Activated T-cell treated with anti-CD3 and anti-CD28 coated beads, Interleukin-2, amount 50 U/mL, for 4 hours (primary cell): Measurements from ENCODE around the gene PAIP2. TPM values are rescaled to one million over a fixed set of nuclear protein-coding genes. Genes with fewer than 3 reads are reported as not detected.

Experiments
- ATAC-seq, 2 donors: fragments of 200-7000 bp; cut with Tn5 transposase; one replicate each; pipeline ENCODE4 v1.10.0; 2021
- DNase-seq: peaks from one replicate; pipeline ENCODE4 v3.0.0-alpha.2; 2020
- H3K27me3 Mint-ChIP-seq: one replicate; pipeline ENCODE4 v1.8.0; 2021; ENCODE audit warnings: low read depth, mixed read lengths
- H3K36me3 Mint-ChIP-seq: one replicate; pipeline ENCODE4 v1.8.0; 2022; ENCODE audit warnings: mixed read lengths; ENCODE audit not compliant: insufficient read depth
- H3K4me1 Mint-ChIP-seq: one replicate; pipeline ENCODE4 v1.8.0; 2021; ENCODE audit warnings: low read depth, mixed read lengths
- H3K4me3 Mint-ChIP-seq: one replicate; pipeline ENCODE4 v1.8.0; 2021; ENCODE audit warnings: mild to moderate bottlenecking, moderate library complexity, mixed read lengths
- H3K9me3 Mint-ChIP-seq: one replicate; pipeline ENCODE4 v1.8.0; 2021; ENCODE audit warnings: mixed read lengths
- total RNA-seq, 3 donors: library from RNA; stranded (reverse); gene quantifications; one replicate each; pipeline ENCODE4 v1.2.1, GENCODE V29; 2021

The PAIP2 gene
- total RNA-seq = 10 to 100 TPM; 47.0 to 59.9 (median 50.5) TPM

GRCh38 chr5:139341689-139342422 lies at the start of gene PAIP2:
Gene PAIP2, plus strand, starts transcription at chr5:139341854. Its CDS starts 21,931 bp downstream, at chr5:139363785.
- peaks cover 48% of the 10 kb centered on the region for H3K4me1 Mint-ChIP-seq

GRCh38 chr5:139293202-139293506 lies 48.5 kb upstream of the PAIP2 start:
- H3K27me3 Mint-ChIP-seq = no peaks in the 10 kb centered on the region
- H3K36me3 Mint-ChIP-seq = peaks cover 19% of the 10 kb centered on the region
- H3K4me1 Mint-ChIP-seq = peaks cover 34% of the 10 kb centered on the region
- peak overlapping the region; percentile 98 for H3K4me3 Mint-ChIP-seq
- ATAC-seq (no peak), DNase-seq (no peak)
- H3K9me3 Mint-ChIP-seq = no peaks in the 10 kb centered on the region

More at GRCh38 chr5:139341689-139342422, at the start of gene PAIP2:
- peaks cover 13% of the 10 kb centered on the region for H3K36me3 Mint-ChIP-seq
- no peaks in the 10 kb centered on the region for H3K9me3 Mint-ChIP-seq
- DNase-seq = peak; percentile 96
- ATAC-seq = peak; percentile 91 to 92
- no peaks in the 10 kb centered on the region for H3K27me3 Mint-ChIP-seq
- H3K4me3 Mint-ChIP-seq = peak within 1 kb of the TSS; percentile 100

- peak; percentile 87 to 89 for ATAC-seq
- peaks cover 40% of the 10 kb centered on the region for H3K4me1 Mint-ChIP-seq
- H3K4me3 Mint-ChIP-seq = peak within 1 kb of the TSS; percentile 98
- H3K27me3 Mint-ChIP-seq = no peaks in the 10 kb centered on the region
- peak; percentile 92 for DNase-seq
- H3K36me3 Mint-ChIP-seq = peaks cover 17% of the 10 kb centered on the region
- no peaks in the 10 kb centered on the region for H3K9me3 Mint-ChIP-seq
Observed at GRCh38 chr5:139293507-139294373, 47.9 kb upstream of the PAIP2 start, which contains the start of gene MATR3. Gene MATR3, plus strand, starts transcription at chr5:139293740. Its CDS starts 13,676 bp downstream, at chr5:139307416.

GRCh38 chr5:139294374-139295165 lies 47.1 kb upstream of the PAIP2 start:
- Mint-ChIP-seq H3K4me1 (peaks cover 48% of the 10 kb centered on the region), H3K36me3 (peaks cover 21% of the 10 kb centered on the region), H3K27me3 (no peaks in the 10 kb centered on the region), H3K4me3 (peak overlapping the region; percentile 98), H3K9me3 (no peaks in the 10 kb centered on the region)
- DNase-seq = peak; percentile 28
- peak; percentile 16 to 19 for ATAC-seq

GRCh38 chr5:139295346-139296057 lies 46.2 kb upstream of the PAIP2 start:
- Mint-ChIP-seq H3K4me1 (peaks cover 57% of the 10 kb centered on the region), H3K36me3 (peaks cover 22% of the 10 kb centered on the region), H3K27me3 (no peaks in the 10 kb centered on the region), H3K4me3 (peak overlapping the region; percentile 98), H3K9me3 (no peaks in the 10 kb centered on the region)
- DNase-seq (no peak), ATAC-seq (no peak)

- Mint-ChIP-seq H3K36me3 (peaks cover 22% of the 10 kb centered on the region), H3K27me3 (no peaks in the 10 kb centered on the region), H3K4me3 (peak overlapping the region; percentile 98), H3K9me3 (no peaks in the 10 kb centered on the region), H3K4me1 (peaks cover 64% of the 10 kb centered on the region)
- ATAC-seq (no peak), DNase-seq (no peak)
Observed at GRCh38 chr5:139296198-139296597, 45.5 kb upstream of the PAIP2 start.

- DNase-seq (no peak), ATAC-seq (no peak)
- H3K4me1 Mint-ChIP-seq = peaks cover 71% of the 10 kb centered on the region
- peak overlapping the region; percentile 98 for H3K4me3 Mint-ChIP-seq
- no peaks in the 10 kb centered on the region for H3K9me3 Mint-ChIP-seq
- no peaks in the 10 kb centered on the region for H3K27me3 Mint-ChIP-seq
- peaks cover 27% of the 10 kb centered on the region for H3K36me3 Mint-ChIP-seq
Observed at GRCh38 chr5:139296862-139297326, 44.8 kb upstream of the PAIP2 start.

- H3K27me3 Mint-ChIP-seq = no peaks in the 10 kb centered on the region
- H3K4me3 Mint-ChIP-seq = peak overlapping the region; percentile 98
- ATAC-seq (no peak), DNase-seq (no peak)
- H3K36me3 Mint-ChIP-seq = peaks cover 29% of the 10 kb centered on the region
- peaks cover 73% of the 10 kb centered on the region for H3K4me1 Mint-ChIP-seq
- no peaks in the 10 kb centered on the region for H3K9me3 Mint-ChIP-seq
Observed at GRCh38 chr5:139297439-139298133, 44.1 kb upstream of the PAIP2 start.

GRCh38 chr5:139298242-139298641 lies 43.4 kb upstream of the PAIP2 start:
- Mint-ChIP-seq H3K4me3 (peak overlapping the region; percentile 98), H3K4me1 (peaks cover 78% of the 10 kb centered on the region), H3K27me3 (no peaks in the 10 kb centered on the region), H3K9me3 (no peaks in the 10 kb centered on the region), H3K36me3 (peaks cover 29% of the 10 kb centered on the region)
- DNase-seq (no peak), ATAC-seq (no peak)

GRCh38 chr5:139299486-139299885 lies 42.2 kb upstream of the PAIP2 start:
- peak; percentile 33 to 34 for ATAC-seq
- Mint-ChIP-seq H3K27me3 (no peaks in the 10 kb centered on the region), H3K36me3 (peaks cover 29% of the 10 kb centered on the region), H3K9me3 (no peaks in the 10 kb centered on the region), H3K4me1 (peaks cover 90% of the 10 kb centered on the region), H3K4me3 (peak overlapping the region; percentile 61)
- no peak for DNase-seq

- Mint-ChIP-seq H3K36me3 (peaks cover 17% of the 10 kb centered on the region), H3K9me3 (no peaks in the 10 kb centered on the region), H3K4me1 (peaks cover 96% of the 10 kb centered on the region), H3K4me3 (peak overlapping the region; percentile 69), H3K27me3 (no peaks in the 10 kb centered on the region)
- DNase-seq (no peak), ATAC-seq (no peak)
Observed at GRCh38 chr5:139301808-139302499, 39.7 kb upstream of the PAIP2 start.

- no peaks in the 10 kb centered on the region for H3K9me3 Mint-ChIP-seq
- peaks cover 95% of the 10 kb centered on the region for H3K4me1 Mint-ChIP-seq
- peaks cover 21% of the 10 kb centered on the region for H3K36me3 Mint-ChIP-seq
- ATAC-seq (no peak), DNase-seq (no peak)
- H3K27me3 Mint-ChIP-seq = no peaks in the 10 kb centered on the region
- H3K4me3 Mint-ChIP-seq = peak overlapping the region; percentile 68
Observed at GRCh38 chr5:139304391-139305324, 37.0 kb upstream of the PAIP2 start.
